GM12878 (cell line): ENCODE results near the gene TAF6.
A peak's percentile ranks its signal among the peaks of the same experiment; 100 is the strongest.

ENCODE experiments used
- BHLHE40 ChIP-seq, 2 experiments: fragments of 450-650 bp in 1 of 2; IDR thresholded peaks; 2 replicates each; pipeline ENCODE4 v1.6.1; 2011 to 2017; ENCODE audit warnings: low read depth in 2 of 2, borderline replicate concordance in 1 of 2, improper control_type of control experiment in 1 of 2, low read length in 1 of 2, mild to moderate bottlenecking in 1 of 2
- NFIC ChIP-seq: IDR thresholded peaks from 2 replicates; pipeline ENCODE4 v1.6.1; 2012; ENCODE audit warnings: low read depth, mild to moderate bottlenecking, inconsistent platforms, low read length, moderate library complexity
- POLR2A ChIP-seq: IDR thresholded peaks from 2 replicates; pipeline ENCODE4 v1.6.1; 2011; ENCODE audit warnings: low read depth, mild to moderate bottlenecking, low read length
- POLR2AphosphoS5 ChIP-seq: IDR thresholded peaks from 2 replicates; pipeline ENCODE4 v1.6.1; 2011; ENCODE audit warnings: mild to moderate bottlenecking, low read length, inconsistent platforms
- TF ChIP-seq, protein P1 (sequence below), 3 experiments: IDR thresholded peaks in 2 of 3; conservative IDR thresholded peaks in 1 of 3; 2 replicates each; pipeline ENCODE4 v1.5.1; 2011; ENCODE audit warnings: low read depth in 3 of 3, low read length in 3 of 3, mild to moderate bottlenecking in 3 of 3, control low read depth in 2 of 3, moderate library complexity in 2 of 3, inconsistent platforms in 1 of 3, mixed read lengths in 1 of 3; ENCODE audit not compliant: control insufficient read depth in 2 of 3, insufficient read depth in 1 of 3; ENCODE audit errors: extremely low read depth in 1 of 3
- TF ChIP-seq, protein P2 (sequence below): IDR thresholded peaks from 2 replicates; pipeline ENCODE4 v1.6.1; 2012; ENCODE audit warnings: low read depth, low read length, improper control_type of control experiment

DNA sequence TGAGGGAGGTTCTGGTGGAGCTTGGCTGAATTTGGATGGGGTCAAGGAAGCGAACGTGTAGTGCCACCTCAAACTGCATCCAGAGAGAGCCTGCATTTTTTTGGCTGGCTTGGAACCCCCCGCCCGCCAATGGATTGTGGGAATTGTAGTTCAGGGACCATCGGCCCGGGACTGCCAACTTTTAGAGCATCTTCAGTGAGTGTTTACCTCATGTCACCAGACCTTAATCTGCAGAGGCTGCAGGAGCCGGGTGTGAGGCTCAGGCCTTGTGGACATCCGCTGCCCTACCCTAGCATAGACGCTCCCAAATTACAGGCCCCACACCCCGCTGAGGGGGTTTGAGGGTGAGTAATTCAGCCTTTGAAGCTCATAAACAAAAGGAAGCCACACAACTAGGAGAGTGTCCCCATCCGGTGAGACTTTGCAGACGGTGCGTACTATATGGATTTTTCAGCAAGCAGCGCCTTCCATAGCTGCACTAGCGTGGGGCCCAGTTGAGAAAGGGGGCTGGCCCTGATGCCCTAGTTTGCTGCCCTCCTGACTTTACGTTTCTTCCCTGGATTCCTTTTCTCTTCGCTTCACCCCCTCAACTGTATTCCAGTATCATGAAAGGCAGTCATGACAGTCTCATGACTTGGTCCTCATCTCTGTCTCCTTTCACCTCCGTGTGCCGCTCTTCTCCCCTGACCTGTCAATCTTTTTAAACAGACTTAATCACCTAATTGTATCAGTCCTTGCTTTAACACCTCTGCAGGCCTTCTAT lies 993 bp upstream of the TAF6 start:
- TF ChIP-seq, protein P1, sequence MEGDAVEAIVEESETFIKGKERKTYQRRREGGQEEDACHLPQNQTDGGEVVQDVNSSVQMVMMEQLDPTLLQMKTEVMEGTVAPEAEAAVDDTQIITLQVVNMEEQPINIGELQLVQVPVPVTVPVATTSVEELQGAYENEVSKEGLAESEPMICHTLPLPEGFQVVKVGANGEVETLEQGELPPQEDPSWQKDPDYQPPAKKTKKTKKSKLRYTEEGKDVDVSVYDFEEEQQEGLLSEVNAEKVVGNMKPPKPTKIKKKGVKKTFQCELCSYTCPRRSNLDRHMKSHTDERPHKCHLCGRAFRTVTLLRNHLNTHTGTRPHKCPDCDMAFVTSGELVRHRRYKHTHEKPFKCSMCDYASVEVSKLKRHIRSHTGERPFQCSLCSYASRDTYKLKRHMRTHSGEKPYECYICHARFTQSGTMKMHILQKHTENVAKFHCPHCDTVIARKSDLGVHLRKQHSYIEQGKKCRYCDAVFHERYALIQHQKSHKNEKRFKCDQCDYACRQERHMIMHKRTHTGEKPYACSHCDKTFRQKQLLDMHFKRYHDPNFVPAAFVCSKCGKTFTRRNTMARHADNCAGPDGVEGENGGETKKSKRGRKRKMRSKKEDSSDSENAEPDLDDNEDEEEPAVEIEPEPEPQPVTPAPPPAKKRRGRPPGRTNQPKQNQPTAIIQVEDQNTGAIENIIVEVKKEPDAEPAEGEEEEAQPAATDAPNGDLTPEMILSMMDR (IDR thresholded peaks at IDR 0.05 in 2 of 3, conservative IDR thresholded peaks at IDR 0.05 in 1 of 3; ENCODE audit: control insufficient read depth in 2 of 3, extremely low read depth in 1 of 3, insufficient read depth in 1 of 3, low read depth in 3 of 3, low read length in 3 of 3), result no peak
- TF ChIP-seq BHLHE40 (IDR thresholded peaks at IDR 0.05; ENCODE audit: borderline replicate concordance in 1 of 2, low read depth in 2 of 2, low read length in 1 of 2), result 0 out of 4 replicates have a peak, but pooled peaks of 1 of the 2 experiments have one; percentile 54
- no peak; the same call in 1 of the 2 replicates for TF ChIP-seq POLR2A
- TF ChIP-seq, protein P2, sequence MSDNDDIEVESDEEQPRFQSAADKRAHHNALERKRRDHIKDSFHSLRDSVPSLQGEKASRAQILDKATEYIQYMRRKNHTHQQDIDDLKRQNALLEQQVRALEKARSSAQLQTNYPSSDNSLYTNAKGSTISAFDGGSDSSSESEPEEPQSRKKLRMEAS, result no peak
- TF ChIP-seq NFIC, result no peak
- TF ChIP-seq POLR2AphosphoS5, result no peak
